Measurements from ENCODE around the gene USP43. TPM values are rescaled to one million over a fixed set of nuclear protein-coding genes. Genes with fewer than 3 reads are reported as not detected.

Gene USP43
- total and polyA plus RNA-seq, 2 donors from 2014 or later = 1.9 to 7.8 TPM

GRCh38 chr17:9769036-9769695, 123.8 kb downstream of the USP43 start:
- DNase-seq (no peak), FAIRE-seq (no peak)
- Histone ChIP-seq H3K9me3 (ENCODE audit: control insufficient read depth in 2 of 3, insufficient read depth in 1 of 3, low read length in 3 of 3) (no peaks in the 10 kb centered on the region), H3K4me3 (ENCODE audit: low read length in 3 of 3) (no peak overlapping the region), H3K4me1 (ENCODE audit: control insufficient read depth in 2 of 3, insufficient read depth in 2 of 3, low read depth in 1 of 3, low read length in 3 of 3) (no peaks in the 10 kb centered on the region), H3K9ac (ENCODE audit: low read length in 3 of 3) (no peak overlapping the region), H3K36me3 (ENCODE audit: control insufficient read depth in 2 of 3, insufficient read depth in 3 of 3, low read length in 3 of 3) (no peaks in the 10 kb centered on the region), H3K27me3 (ENCODE audit: control insufficient read depth, insufficient read depth, low read length) (no peaks in the 10 kb centered on the region), H3K27ac (ENCODE audit: low read depth in 2 of 2, low read length in 2 of 2) (no peak overlapping the region)
- TF ChIP-seq CTCF (IDR thresholded peaks at IDR 0.05; ENCODE audit: borderline replicate concordance, extremely low read depth, insufficient read depth) = no peak
- intact Hi-C loops (cut with DNase I) = no loop called here

DNA sequence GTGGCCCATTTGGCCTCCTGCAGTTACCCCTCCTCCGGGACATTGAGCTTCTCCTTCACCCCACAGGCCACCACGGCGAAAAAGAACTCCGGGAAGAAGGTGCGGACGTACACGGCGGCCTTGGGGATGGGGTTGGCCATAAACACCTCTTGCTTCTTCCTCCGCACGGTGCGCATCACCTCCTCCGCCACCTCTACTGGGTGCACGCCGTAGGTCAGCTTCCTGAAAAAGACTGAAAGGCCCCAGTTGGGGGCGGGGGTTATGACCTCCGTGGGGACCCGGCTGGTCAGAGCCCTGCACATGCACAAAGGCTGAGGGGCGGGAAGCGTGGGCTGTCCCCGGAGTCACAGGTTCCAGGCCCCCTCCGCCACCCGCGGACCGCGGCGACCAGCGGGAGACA, 126.1 kb downstream of the USP43 start:
- intact Hi-C loops (cut with DNase I) = no loop called here
- no peak overlapping the region for H3K4me3 ChIP-seq (ENCODE audit: low read length in 3 of 3)
- no peaks in the 10 kb centered on the region for H3K36me3 ChIP-seq (ENCODE audit: control insufficient read depth in 2 of 3, insufficient read depth in 3 of 3, low read length in 3 of 3)
- no peak overlapping the region for H3K9ac ChIP-seq (ENCODE audit: low read length in 3 of 3)
- no peak for FAIRE-seq
- no peak overlapping the region for H3K27ac ChIP-seq (ENCODE audit: low read depth in 2 of 2, low read length in 2 of 2)
- TF ChIP-seq CTCF (IDR thresholded peaks at IDR 0.05; ENCODE audit: borderline replicate concordance, extremely low read depth, insufficient read depth) = no peak
- no peaks in the 10 kb centered on the region for H3K4me1 ChIP-seq (ENCODE audit: control insufficient read depth in 2 of 3, insufficient read depth in 2 of 3, low read depth in 1 of 3, low read length in 3 of 3)
- H3K27me3 ChIP-seq (ENCODE audit: control insufficient read depth, insufficient read depth, low read length) = no peaks in the 10 kb centered on the region
- H3K9me3 ChIP-seq (ENCODE audit: control insufficient read depth in 2 of 3, insufficient read depth in 1 of 3, low read length in 3 of 3) = no peaks in the 10 kb centered on the region
- no peak for DNase-seq

- no peaks in the 10 kb centered on the region for H3K9me3 ChIP-seq (ENCODE audit: control insufficient read depth in 2 of 3, insufficient read depth in 1 of 3, low read length in 3 of 3)
- FAIRE-seq = no peak
- no peak for DNase-seq
- no peak overlapping the region for H3K9ac ChIP-seq (ENCODE audit: low read length in 3 of 3)
- H3K4me1 ChIP-seq (ENCODE audit: control insufficient read depth in 2 of 3, insufficient read depth in 2 of 3, low read depth in 1 of 3, low read length in 3 of 3) = no peaks in the 10 kb centered on the region
- H3K4me3 ChIP-seq (ENCODE audit: low read length in 3 of 3) = no peak overlapping the region
- H3K27ac ChIP-seq (ENCODE audit: low read depth in 2 of 2, low read length in 2 of 2) = no peak overlapping the region
- no peaks in the 10 kb centered on the region for H3K27me3 ChIP-seq (ENCODE audit: control insufficient read depth, insufficient read depth, low read length)
- no peak for TF ChIP-seq CTCF (IDR thresholded peaks at IDR 0.05; ENCODE audit: borderline replicate concordance, extremely low read depth, insufficient read depth)
- H3K36me3 ChIP-seq (ENCODE audit: control insufficient read depth in 2 of 3, insufficient read depth in 3 of 3, low read length in 3 of 3) = no peaks in the 10 kb centered on the region
- intact Hi-C loops (cut with DNase I) = no loop called here
Measured at GRCh38 chr17:9772658-9773057, 127.3 kb downstream of the USP43 start.

DNA sequence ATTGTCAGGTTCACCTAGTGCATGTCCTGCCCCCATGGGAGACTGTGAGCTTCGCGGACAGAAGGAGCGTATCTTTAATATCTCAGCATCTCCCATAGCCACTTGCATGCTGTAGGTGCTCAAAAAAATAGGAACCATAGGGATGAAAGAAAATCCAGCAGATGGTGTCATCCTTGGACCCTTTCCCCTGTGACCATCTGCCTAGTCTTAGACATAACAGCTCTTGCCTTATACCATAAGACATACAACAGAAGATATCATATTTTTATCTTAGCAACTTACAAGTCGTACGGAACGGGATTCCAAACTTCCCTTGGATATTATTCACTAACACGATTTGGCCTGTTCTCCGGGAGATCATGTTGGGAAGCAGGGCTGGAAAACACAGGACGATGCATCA, 131.6 kb downstream of the USP43 start:
- no peaks in the 10 kb centered on the region for H3K4me1 ChIP-seq (ENCODE audit: control insufficient read depth in 2 of 3, insufficient read depth in 2 of 3, low read depth in 1 of 3, low read length in 3 of 3)
- no peaks in the 10 kb centered on the region for H3K27me3 ChIP-seq (ENCODE audit: control insufficient read depth, insufficient read depth, low read length)
- FAIRE-seq (no peak), DNase-seq (no peak)
- H3K9ac ChIP-seq (ENCODE audit: low read length in 3 of 3) = no peak overlapping the region
- H3K36me3 ChIP-seq (ENCODE audit: control insufficient read depth in 2 of 3, insufficient read depth in 3 of 3, low read length in 3 of 3) = no peaks in the 10 kb centered on the region
- H3K9me3 ChIP-seq (ENCODE audit: control insufficient read depth in 2 of 3, insufficient read depth in 1 of 3, low read length in 3 of 3) = no peaks in the 10 kb centered on the region
- no peak overlapping the region for H3K27ac ChIP-seq (ENCODE audit: low read depth in 2 of 2, low read length in 2 of 2)
- no peak overlapping the region for H3K4me3 ChIP-seq (ENCODE audit: low read length in 3 of 3)
- intact Hi-C loops (cut with DNase I) = no loop called here
- no peak for TF ChIP-seq CTCF (IDR thresholded peaks at IDR 0.05; ENCODE audit: borderline replicate concordance, extremely low read depth, insufficient read depth)
